IPS-NIHi7 (cell line): Measurements from ENCODE around the gene NAB2.
"Not testable (repeated sequence)": the region's sequence is repeated elsewhere in the genome, so short reads cannot be mapped to it uniquely, and the experiment has no call there.

Experiments used
- DNase-seq: peaks from one replicate; pipeline ENCODE4 v3.0.0; 2012; ENCODE audit warnings: mixed read lengths; ENCODE audit errors: extremely low spot score

The NAB2 gene

GRCh38 chr12:57110104-57111030, 21.5 kb downstream of the NAB2 start:
- DNase-seq = peak; percentile 81

GRCh38 chr12:57111031-57111734, 22.3 kb downstream of the NAB2 start, which contains the start of gene STAT6:
STAT6 (minus strand) TSS chr12:57111362; CDS start chr12:57108278, 3,084 bp downstream.
- no peak for DNase-seq

GRCh38 chr12:57112492-57113294, 23.8 kb downstream of the NAB2 start:
- DNase-seq = no peak

DNA sequence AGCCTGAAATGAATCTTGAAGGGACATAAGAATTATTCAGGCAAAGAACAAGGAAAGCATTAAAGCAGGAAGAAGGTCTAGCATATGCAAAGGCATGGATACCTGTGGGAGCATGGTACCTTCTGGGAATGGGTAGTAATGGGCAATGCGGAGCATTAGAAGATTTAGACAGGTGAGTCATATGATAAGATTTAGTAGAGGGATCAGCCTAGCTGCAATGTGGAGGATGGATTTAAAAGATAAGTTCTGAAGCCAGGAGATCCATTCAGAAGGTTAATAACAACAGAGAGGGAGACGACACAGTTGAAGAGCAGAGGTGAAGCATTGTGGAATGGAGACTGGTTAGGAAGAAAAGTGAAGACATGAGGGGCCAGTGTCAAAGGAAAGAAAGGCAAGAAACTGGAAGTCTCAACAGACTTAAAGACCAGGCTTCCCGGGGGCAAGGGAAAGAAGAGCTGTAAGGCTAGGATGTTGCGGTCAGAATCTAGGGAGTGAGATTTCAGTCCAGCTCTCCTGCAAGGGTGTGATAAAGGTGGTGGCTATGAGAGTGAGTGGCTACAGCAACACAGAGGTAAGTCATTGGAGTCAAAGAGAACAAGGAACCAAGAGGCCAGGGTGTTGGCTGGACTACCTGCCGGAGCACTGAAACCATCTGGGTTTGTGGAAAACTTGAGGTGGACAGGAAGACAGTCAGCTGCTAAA, 27.8 kb downstream of the NAB2 start:
- DNase-seq = no peak

- no peak for DNase-seq
Observed at GRCh38 chr12:57118711-57119271, 29.9 kb downstream of the NAB2 start.

DNA sequence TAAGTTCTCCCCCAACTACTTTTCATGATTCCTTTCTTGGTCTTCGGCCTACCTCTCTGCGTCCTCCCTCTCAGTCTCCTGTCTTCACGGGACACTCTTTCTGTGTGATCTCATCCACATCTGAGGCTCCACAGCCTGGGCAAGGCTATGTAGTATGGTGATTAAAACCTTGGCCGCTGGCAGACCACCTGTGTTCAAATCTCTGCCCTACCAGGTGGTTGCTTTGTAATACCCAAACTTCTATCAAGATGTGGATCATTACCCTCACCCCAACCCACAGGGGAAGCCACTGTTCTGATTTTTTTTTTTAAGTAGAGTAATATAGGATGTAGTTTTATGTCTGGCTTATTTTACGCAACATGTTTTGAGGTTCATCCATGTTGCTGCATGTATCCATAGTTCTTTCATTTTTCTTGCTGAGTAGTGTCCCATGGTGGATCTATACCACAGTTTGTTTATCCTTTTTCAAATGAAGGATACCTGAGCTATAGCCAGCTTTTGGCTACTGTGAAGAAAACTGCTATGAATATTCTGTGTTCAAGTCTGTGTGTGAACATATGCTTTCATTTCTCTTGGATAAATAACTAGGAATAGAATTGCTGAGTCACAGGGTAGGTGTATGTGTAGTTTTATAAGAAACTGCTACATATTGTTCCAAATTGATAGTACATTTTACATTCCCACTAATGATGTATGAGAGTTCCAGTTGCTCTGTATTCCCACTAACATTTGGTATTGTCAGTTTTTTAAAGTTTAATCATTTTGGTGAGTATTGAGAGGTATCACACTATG, 30.6 kb downstream of the NAB2 start:
- DNase-seq = no peak

GRCh38 chr12:57120718-57121117, 31.8 kb downstream of the NAB2 start:
- DNase-seq = not testable (repeated sequence)

DNA sequence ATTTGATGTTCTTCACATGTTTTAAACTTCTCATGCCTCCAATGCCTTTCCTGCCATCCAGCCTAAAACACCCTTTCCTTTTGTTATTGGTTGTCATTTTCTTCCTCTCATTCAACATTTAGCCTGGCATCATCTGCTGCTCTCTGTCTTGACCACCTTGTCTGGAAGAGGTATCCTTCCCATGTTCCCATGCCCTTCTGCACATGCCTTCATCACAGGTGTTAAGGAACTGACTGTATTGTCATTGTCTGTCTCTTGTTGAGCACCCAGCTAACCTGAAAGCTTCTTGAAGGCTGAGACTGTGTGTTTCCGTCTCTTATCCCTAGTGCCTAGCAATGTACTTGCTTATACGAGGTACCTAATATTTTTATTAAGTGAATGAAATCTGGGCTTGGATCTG, 34.9 kb downstream of the NAB2 start:
- DNase-seq = no peak

- DNase-seq = peak; percentile 80
Observed at GRCh38 chr12:57124261-57124877, 35.5 kb downstream of the NAB2 start.

- DNase-seq = no peak
Observed at GRCh38 chr12:57126061-57126460, 37.1 kb downstream of the NAB2 start.

DNA sequence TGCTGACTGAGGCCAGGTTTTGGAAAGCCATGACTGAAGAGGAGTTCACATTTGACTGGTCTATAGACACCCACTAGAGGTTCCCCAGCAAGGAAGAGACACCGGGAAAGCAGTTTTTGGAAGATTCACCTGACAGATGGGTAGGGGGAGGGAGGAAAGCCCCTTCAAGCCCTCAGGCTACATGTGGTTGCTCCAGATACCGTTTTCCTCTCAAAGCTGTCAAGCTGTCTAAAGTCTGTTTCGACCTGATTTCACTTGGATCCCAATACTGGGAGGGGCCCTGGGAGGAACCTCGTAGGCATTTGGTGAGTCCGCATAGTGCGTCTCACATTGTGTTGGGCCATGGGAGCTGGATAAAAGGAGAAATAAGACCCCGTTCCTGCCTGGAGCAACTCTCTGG, 37.6 kb downstream of the NAB2 start:
- no peak for DNase-seq

DNA sequence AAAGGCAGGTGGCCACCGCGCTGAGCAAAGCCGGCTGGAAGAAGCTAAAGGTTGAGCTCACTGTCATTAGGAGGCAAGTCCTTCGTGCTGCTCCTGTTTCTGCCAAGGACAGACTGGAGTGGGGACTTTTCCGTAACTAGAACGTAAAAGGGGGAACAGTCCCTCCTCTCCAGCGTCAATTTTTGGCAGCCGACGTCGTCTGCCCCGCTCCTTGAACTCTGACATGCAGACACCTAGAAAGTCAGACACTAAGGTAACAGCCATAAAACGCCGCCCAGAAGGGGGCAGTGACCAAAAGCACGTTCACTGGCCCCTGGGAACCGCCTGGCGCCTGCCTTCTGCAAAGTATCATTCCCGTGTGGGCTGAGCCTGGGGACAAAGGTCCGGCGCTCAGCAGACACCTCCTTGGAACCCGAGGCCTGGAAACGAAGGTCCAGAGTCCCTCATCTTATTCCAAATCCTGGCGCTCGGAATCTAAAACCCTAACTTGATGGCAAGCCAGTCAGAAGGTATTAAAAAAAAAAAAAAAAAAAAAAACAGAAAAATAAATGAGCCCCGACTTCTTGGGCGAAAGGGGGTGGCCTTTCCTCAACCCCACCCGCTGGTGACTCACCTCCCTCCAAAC, 38.3 kb downstream of the NAB2 start:
- DNase-seq = peak; percentile 57

- DNase-seq = peak; percentile 83
Observed at GRCh38 chr12:57127726-57128518, 39.0 kb downstream of the NAB2 start, which contains the start of gene LRP1. LRP1 (plus strand) TSS chr12:57128483; CDS start chr12:57128965, 482 bp downstream.

DNA sequence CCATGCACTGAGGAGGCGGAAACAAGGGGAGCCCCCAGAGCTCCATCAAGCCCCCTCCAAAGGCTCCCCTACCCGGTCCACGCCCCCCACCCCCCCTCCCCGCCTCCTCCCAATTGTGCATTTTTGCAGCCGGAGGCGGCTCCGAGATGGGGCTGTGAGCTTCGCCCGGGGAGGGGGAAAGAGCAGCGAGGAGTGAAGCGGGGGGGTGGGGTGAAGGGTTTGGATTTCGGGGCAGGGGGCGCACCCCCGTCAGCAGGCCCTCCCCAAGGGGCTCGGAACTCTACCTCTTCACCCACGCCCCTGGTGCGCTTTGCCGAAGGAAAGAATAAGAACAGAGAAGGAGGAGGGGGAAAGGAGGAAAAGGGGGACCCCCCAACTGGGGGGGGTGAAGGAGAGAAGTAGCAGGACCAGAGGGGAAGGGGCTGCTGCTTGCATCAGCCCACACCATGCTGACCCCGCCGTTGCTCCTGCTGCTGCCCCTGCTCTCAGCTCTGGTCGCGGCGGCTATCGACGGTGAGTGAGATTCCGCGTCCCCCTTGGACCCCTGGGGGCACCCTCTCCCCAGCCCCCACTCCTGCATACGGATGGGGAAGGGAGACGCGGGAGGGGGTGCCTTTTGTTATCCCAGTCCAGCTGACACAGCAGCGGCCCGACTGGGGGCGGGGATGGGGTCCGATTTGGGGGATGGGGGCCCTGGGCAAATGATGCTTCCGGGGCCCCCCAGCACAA, 39.8 kb downstream of the NAB2 start:
- peak; percentile 48 for DNase-seq

GRCh38 chr12:57129321-57129842, 40.5 kb downstream of the NAB2 start:
- no peak for DNase-seq

GRCh38 chr12:57129889-57130288, 41.0 kb downstream of the NAB2 start:
- DNase-seq = no peak

DNA sequence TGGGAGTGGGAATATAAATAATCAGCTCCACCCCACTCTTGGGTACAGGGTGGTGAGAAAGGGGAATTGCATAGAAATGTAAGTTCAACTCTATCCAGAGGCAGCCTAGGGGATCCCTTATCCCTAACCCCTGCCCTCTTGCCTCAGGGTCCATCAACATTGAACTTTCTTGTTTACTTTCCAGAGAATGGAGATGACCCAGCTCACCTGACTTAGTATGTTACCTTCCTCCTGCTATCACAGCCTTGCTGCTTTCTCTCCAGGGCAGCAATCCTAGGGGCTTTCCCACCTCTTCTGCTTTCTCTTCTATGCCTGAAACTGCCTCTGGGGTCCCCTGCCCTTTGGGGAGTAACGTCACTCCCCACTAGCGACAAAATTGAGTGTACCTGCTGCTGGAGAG, 42.0 kb downstream of the NAB2 start:
- no peak for DNase-seq
